Prostate gland (tissue), 2 donors: ENCODE results near the gene SFXN2. TPM values are rescaled to one million over a fixed set of nuclear protein-coding genes. Genes with fewer than 3 reads are reported as not detected.

Experiments
- DNase-seq: peaks from one replicate; pipeline ENCODE4 v3.0.0-alpha.2; 2019; ENCODE audit warnings: low spot score
- H3K27ac ChIP-seq, 2 donors: fragments of 200-600 bp; sonication (generic); 2 replicates each; pipeline ENCODE4 v1.5.1; 2017 to 2019
- H3K27me3 ChIP-seq: fragments of 200-600 bp; sonication (generic); replicated peaks from 2 replicates; pipeline ENCODE4 v1.5.1; 2019; ENCODE audit not compliant: insufficient read depth
- H3K36me3 ChIP-seq, 2 donors: fragments of 200-600 bp; sonication (generic); 1 replicate in 1 of 2; 2 replicates in 1 of 2; pipeline versions ENCODE4 v1.5.1 to v1.8.1; 2017 to 2019
- H3K4me1 ChIP-seq: fragments of 200-600 bp; sonication (generic); replicated peaks from 2 replicates; pipeline ENCODE4 v1.5.1; 2019
- H3K4me3 ChIP-seq, 2 donors: fragments of 200-600 bp; sonication (generic); 2 replicates each; pipeline ENCODE4 v1.5.1; 2017 to 2019
- H3K9me3 ChIP-seq: fragments of 200-600 bp; sonication (generic); 2 replicates; pipeline ENCODE4 v1.5.1; 2017
- CTCF ChIP-seq, 4 experiments: fragments of 200-600 bp in 2 of 4; fragments of 450-650 bp in 2 of 4; sonication (generic) in 2 of 4; IDR thresholded peaks; 1 replicate in 3 of 4; 2 replicates in 1 of 4; pipeline ENCODE4 v1.5.1; 2016 to 2019; ENCODE audit warnings: antibody characterized with exemption in 4 of 4, mild to moderate bottlenecking in 2 of 4, moderate library complexity in 2 of 4
- POLR2A ChIP-seq: fragments of 450-650 bp; IDR thresholded peaks from one replicate; pipeline ENCODE4 v1.6.1; 2016; ENCODE audit warnings: antibody characterized with exemption, mild to moderate bottlenecking
- POLR2AphosphoS5 ChIP-seq: sonication (generic); formaldehyde crosslinking; IDR thresholded peaks from one replicate; pipeline ENCODE4 v1.6.1; 2017; ENCODE audit warnings: antibody characterized with exemption
- WGBS: methylation state at CpG from one replicate; pipeline ENCODE4 v1.1.5; 2018; 5-methylcytosine and 5-hydroxymethylcytosine counted together
- intact Hi-C: fragments of 100-400 bp; cut with DNase I; formaldehyde crosslinking; loops from one replicate; pipeline ENCODE4 v1.14.2; 2022
- total RNA-seq, 2 donors: library from RNA; depleted of rRNA; stranded (reverse); fragments of >200 nt; gene quantifications; one replicate each; pipeline ENCODE4 v1.1.0, GENCODE V29; 2016

Gene SFXN2
- total RNA-seq, 2 donors from 2014 or later, result 16.4 to 26.6 TPM

- Histone ChIP-seq H3K4me3 (no peak overlapping the region), H3K4me1 (peaks cover 14% of the 10 kb centered on the region), H3K27ac (no peak overlapping the region), H3K36me3 (no peaks in the 10 kb centered on the region), H3K27me3 (no peaks in the 10 kb centered on the region), H3K9me3 (no peaks in the 10 kb centered on the region)
- TF ChIP-seq POLR2AphosphoS5 (no peak), CTCF (IDR thresholded peaks at IDR 0.05) (no peak), POLR2A (no peak)
- DNase-seq, result no peak
- WGBS, result 96% methylated on average over 4 of the region's 4 CpGs
- intact Hi-C loops, result no loop called here
These were observed 34.8 kb upstream of the SFXN2 start for GRCh38 chr10:102679596-102679995.

GRCh38 chr10:102681696-102682095, 32.7 kb upstream of the SFXN2 start:
- Histone ChIP-seq H3K27ac (no peak overlapping the region), H3K36me3 (no peaks in the 10 kb centered on the region), H3K4me1 (peaks cover 5% of the 10 kb centered on the region), H3K9me3 (no peaks in the 10 kb centered on the region), H3K27me3 (no peaks in the 10 kb centered on the region), H3K4me3 (no peak overlapping the region)
- intact Hi-C loops, result no loop called here
- TF ChIP-seq POLR2A (no peak), CTCF (IDR thresholded peaks at IDR 0.05) (no peak), POLR2AphosphoS5 (no peak)
- WGBS, result 88% methylated on average over 5 of the region's 5 CpGs
- DNase-seq, result no peak

- H3K9me3 ChIP-seq, result no peaks in the 10 kb centered on the region
- 71% methylated on average over 7 of the region's 7 CpGs for WGBS
- no peaks in the 10 kb centered on the region for H3K36me3 ChIP-seq
- H3K27ac ChIP-seq, result no peak overlapping the region
- H3K4me3 ChIP-seq, result no peak overlapping the region
- intact Hi-C loops, result no loop called here
- no peak for DNase-seq
- TF ChIP-seq POLR2A, result no peak
- TF ChIP-seq POLR2AphosphoS5, result no peak
- no peaks in the 10 kb centered on the region for H3K27me3 ChIP-seq
- H3K4me1 ChIP-seq, result peaks cover 5% of the 10 kb centered on the region
These were observed 32.0 kb upstream of the SFXN2 start for GRCh38 chr10:102682416-102682815.

- no peak for TF ChIP-seq POLR2AphosphoS5
- TF ChIP-seq CTCF (IDR thresholded peaks at IDR 0.05), result no peak
- TF ChIP-seq POLR2A, result no peak
- no peaks in the 10 kb centered on the region for H3K36me3 ChIP-seq
- peaks cover 4% of the 10 kb centered on the region for H3K4me1 ChIP-seq
- DNase-seq, result no peak
- 89% methylated on average over 4 of the region's 4 CpGs for WGBS
- H3K9me3 ChIP-seq, result no peaks in the 10 kb centered on the region
- H3K27me3 ChIP-seq, result no peaks in the 10 kb centered on the region
- no peak overlapping the region for H3K4me3 ChIP-seq
- H3K27ac ChIP-seq, result no peak overlapping the region
- intact Hi-C loops, result no loop called here
These were observed 31.5 kb upstream of the SFXN2 start for GRCh38 chr10:102682981-102683380.

GRCh38 chr10:102683736-102684135, 30.7 kb upstream of the SFXN2 start:
- Histone ChIP-seq H3K36me3 (no peaks in the 10 kb centered on the region), H3K27ac (no peak overlapping the region), H3K4me1 (no peaks in the 10 kb centered on the region), H3K9me3 (no peaks in the 10 kb centered on the region), H3K27me3 (no peaks in the 10 kb centered on the region), H3K4me3 (no peak overlapping the region)
- TF ChIP-seq CTCF (IDR thresholded peaks at IDR 0.05), result no peak
- no peak for TF ChIP-seq POLR2AphosphoS5
- TF ChIP-seq POLR2A, result no peak
- DNase-seq, result no peak
- WGBS, result 86% methylated on average over 5 of the region's 5 CpGs
- intact Hi-C loops, result no loop called here
